Parathyroid adenoma (tissue), 2 donors: Measurements from ENCODE around the gene RRP8.

ENCODE experiments used
- H2AFZ ChIP-seq: fragments of 300-600 bp; sonication (generic); one replicate; pipeline ENCODE4 v1.7.0; 2017; ENCODE audit warnings: antibody characterized with exemption, mild to moderate bottlenecking
- H3K27ac ChIP-seq: fragments of 300-600 bp; sonication (generic); one replicate; pipeline ENCODE4 v1.7.0; 2017
- H3K27me3 ChIP-seq: fragments of 300-600 bp; sonication (generic); one replicate; pipeline ENCODE4 v1.7.0; 2017; ENCODE audit warnings: low read length; ENCODE audit not compliant: control insufficient read depth, insufficient read depth
- H3K36me3 ChIP-seq: fragments of 300-600 bp; sonication (generic); one replicate; pipeline ENCODE4 v1.7.0; 2017; ENCODE audit warnings: low read length; ENCODE audit not compliant: control insufficient read depth, insufficient read depth
- H3K4me1 ChIP-seq: fragments of 300-600 bp; sonication (generic); one replicate; pipeline ENCODE4 v1.7.0; 2017; ENCODE audit warnings: control low read depth
- H3K4me2 ChIP-seq: fragments of 300-600 bp; sonication (generic); one replicate; pipeline ENCODE4 v1.7.0; 2017; ENCODE audit warnings: low read length
- H3K4me3 ChIP-seq: fragments of 300-600 bp; sonication (generic); one replicate; pipeline ENCODE4 v1.7.0; 2017; ENCODE audit warnings: low read depth, low read length
- H3K79me2 ChIP-seq: fragments of 300-600 bp; sonication (generic); one replicate; pipeline ENCODE4 v1.7.0; 2017; ENCODE audit warnings: control low read depth
- H3K9ac ChIP-seq: fragments of 300-600 bp; sonication (generic); one replicate; pipeline ENCODE4 v1.7.0; 2017; ENCODE audit warnings: mild to moderate bottlenecking
- H3K9me3 ChIP-seq: fragments of 300-600 bp; sonication (generic); one replicate; pipeline ENCODE4 v1.7.0; 2017; ENCODE audit warnings: low read length; ENCODE audit not compliant: control insufficient read depth
- TF ChIP-seq, protein P1 (sequence below): fragments of 300-600 bp; sonication (generic); IDR thresholded peaks from one replicate; pipeline ENCODE4 v1.7.0; 2017; ENCODE audit warnings: antibody characterized with exemption, mild to moderate bottlenecking
- donor health status: primary hyperparathyroidism.

Gene RRP8

DNA sequence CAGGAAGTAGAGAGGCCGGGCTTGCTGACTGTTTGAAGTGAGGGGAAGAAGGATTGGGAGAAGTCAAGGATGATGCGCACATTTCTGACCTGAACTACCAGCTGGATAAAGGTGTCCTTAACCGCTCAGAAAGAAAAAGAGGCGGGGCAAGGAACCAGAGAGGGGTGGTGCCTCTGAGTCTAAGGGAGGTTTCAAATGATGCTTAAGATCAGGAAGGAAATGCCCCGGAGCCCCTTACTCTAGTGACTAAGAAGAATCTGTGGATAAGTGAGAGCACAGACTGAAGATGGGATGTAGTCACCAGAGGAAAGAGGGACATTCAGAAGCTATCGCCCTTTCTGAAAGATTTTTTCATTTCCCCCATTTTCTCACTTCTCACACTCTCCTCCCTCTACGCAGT lies 39.5 kb upstream of the RRP8 start:
- Histone ChIP-seq H3K79me2 (no peaks in the 10 kb centered on the region), H3K4me2 (no peak overlapping the region), H3K27me3 (no peaks in the 10 kb centered on the region), H3K4me1 (no peaks in the 10 kb centered on the region), H2AFZ (no peak overlapping the region), H3K9ac (no peak overlapping the region), H3K36me3 (no peaks in the 10 kb centered on the region), H3K4me3 (no peak overlapping the region), H3K27ac (no peak overlapping the region), H3K9me3 (no peaks in the 10 kb centered on the region)
- TF ChIP-seq, protein P1, sequence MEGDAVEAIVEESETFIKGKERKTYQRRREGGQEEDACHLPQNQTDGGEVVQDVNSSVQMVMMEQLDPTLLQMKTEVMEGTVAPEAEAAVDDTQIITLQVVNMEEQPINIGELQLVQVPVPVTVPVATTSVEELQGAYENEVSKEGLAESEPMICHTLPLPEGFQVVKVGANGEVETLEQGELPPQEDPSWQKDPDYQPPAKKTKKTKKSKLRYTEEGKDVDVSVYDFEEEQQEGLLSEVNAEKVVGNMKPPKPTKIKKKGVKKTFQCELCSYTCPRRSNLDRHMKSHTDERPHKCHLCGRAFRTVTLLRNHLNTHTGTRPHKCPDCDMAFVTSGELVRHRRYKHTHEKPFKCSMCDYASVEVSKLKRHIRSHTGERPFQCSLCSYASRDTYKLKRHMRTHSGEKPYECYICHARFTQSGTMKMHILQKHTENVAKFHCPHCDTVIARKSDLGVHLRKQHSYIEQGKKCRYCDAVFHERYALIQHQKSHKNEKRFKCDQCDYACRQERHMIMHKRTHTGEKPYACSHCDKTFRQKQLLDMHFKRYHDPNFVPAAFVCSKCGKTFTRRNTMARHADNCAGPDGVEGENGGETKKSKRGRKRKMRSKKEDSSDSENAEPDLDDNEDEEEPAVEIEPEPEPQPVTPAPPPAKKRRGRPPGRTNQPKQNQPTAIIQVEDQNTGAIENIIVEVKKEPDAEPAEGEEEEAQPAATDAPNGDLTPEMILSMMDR = no peak

DNA sequence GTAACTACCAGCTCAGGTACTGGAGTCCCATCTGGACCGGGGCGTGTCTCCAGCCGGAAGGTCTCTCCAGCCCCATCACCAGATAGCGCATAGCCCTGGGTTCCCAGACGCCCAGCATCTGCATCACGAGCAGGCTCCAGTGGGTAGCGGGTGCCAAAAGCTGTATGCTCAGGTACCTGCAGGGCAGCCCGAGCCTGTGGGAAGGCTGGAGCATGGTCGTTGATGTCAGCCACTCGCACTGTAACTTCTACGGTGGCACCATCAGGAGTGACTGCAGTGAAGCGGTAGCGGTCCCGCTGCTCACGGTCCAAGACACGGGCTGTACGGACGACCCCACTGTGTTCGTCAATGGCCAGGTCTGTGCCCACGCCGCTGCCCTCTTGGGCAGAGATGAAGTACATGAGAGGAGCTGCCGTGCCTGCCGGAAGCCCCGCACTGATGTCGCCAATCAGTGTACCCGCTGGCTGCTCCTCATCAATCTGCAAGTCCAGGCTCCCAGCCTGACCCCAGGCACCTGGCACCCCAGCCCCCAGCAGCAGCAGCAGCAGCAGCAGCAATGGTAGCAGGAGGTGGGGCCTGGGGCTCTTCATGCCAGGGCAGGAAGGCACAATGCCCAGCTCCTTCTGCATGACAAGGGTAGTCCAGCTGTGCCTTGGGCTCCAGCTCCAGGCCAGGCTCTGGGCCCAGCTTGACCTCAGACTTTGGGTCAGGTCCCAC lies 37.7 kb upstream of the RRP8 start:
- H3K27me3 ChIP-seq = no peaks in the 10 kb centered on the region
- no peak overlapping the region for H3K4me2 ChIP-seq
- H2AFZ ChIP-seq = no peak overlapping the region
- no peak overlapping the region for H3K27ac ChIP-seq
- TF ChIP-seq, protein P1 = no peak
- no peaks in the 10 kb centered on the region for H3K9me3 ChIP-seq
- no peaks in the 10 kb centered on the region for H3K4me1 ChIP-seq
- no peak overlapping the region for H3K4me3 ChIP-seq
- H3K9ac ChIP-seq = no peak overlapping the region
- no peaks in the 10 kb centered on the region for H3K36me3 ChIP-seq
- H3K79me2 ChIP-seq = no peaks in the 10 kb centered on the region

- no peaks in the 10 kb centered on the region for H3K9me3 ChIP-seq
- no peaks in the 10 kb centered on the region for H3K36me3 ChIP-seq
- no peaks in the 10 kb centered on the region for H3K79me2 ChIP-seq
- no peaks in the 10 kb centered on the region for H3K27me3 ChIP-seq
- H3K4me3 ChIP-seq = no peak overlapping the region
- TF ChIP-seq, protein P1 = no peak
- H3K27ac ChIP-seq = no peak overlapping the region
- no peak overlapping the region for H2AFZ ChIP-seq
- H3K4me2 ChIP-seq = no peak overlapping the region
- no peaks in the 10 kb centered on the region for H3K4me1 ChIP-seq
- no peak overlapping the region for H3K9ac ChIP-seq
Observed at GRCh38 chr11:6640036-6640984, 36.9 kb upstream of the RRP8 start.

- Histone ChIP-seq H3K4me3 (no peak overlapping the region), H3K27ac (no peak overlapping the region), H3K79me2 (no peaks in the 10 kb centered on the region), H3K9ac (no peak overlapping the region), H3K4me2 (no peak overlapping the region), H3K27me3 (no peaks in the 10 kb centered on the region), H3K36me3 (no peaks in the 10 kb centered on the region), H3K4me1 (no peaks in the 10 kb centered on the region), H3K9me3 (no peaks in the 10 kb centered on the region), H2AFZ (no peak overlapping the region)
- TF ChIP-seq, protein P1 = no peak
Observed at GRCh38 chr11:6638429-6638828, 35.0 kb upstream of the RRP8 start.
